ENCODE results near the gene MSRB2.

- TF ChIP-seq CTCF (IDR thresholded peaks at IDR 0.05), result no peak
- TF ChIP-seq POLR2A (IDR thresholded peaks at IDR 0.05), result peak; percentile 21
Measured at GRCh38 chr10:23095404-23095965, at the start of gene MSRB2.

Measured in testis (tissue), 2 donors.